Kidney tubule cell (primary cell): Measurements from ENCODE around the gene MB21D2.
"Not testable (repeated sequence)": the region's sequence is repeated elsewhere in the genome, so short reads cannot be mapped to it uniquely, and the experiment has no call there.

ENCODE experiments used
- DNase-seq: peaks from one replicate; pipeline ENCODE4 v3.0.0-alpha.2; 2018; ENCODE audit warnings: low spot score

MB21D2 gene

GRCh38 chr3:192917404-192918274 lies at the start of gene MB21D2:
Gene MB21D2 (minus strand): TSS chr3:192917856. CDS start chr3:192917840, 16 bp downstream.
- DNase-seq = peak; percentile 88

- DNase-seq = not testable (repeated sequence)
These were observed 47.5 kb upstream of the MB21D2 start for GRCh38 chr3:192964959-192965719.

GRCh38 chr3:192959773-192960172 lies 42.1 kb upstream of the MB21D2 start:
- DNase-seq = no peak

GRCh38 chr3:192958219-192958872 lies 40.7 kb upstream of the MB21D2 start:
- no peak for DNase-seq

DNA sequence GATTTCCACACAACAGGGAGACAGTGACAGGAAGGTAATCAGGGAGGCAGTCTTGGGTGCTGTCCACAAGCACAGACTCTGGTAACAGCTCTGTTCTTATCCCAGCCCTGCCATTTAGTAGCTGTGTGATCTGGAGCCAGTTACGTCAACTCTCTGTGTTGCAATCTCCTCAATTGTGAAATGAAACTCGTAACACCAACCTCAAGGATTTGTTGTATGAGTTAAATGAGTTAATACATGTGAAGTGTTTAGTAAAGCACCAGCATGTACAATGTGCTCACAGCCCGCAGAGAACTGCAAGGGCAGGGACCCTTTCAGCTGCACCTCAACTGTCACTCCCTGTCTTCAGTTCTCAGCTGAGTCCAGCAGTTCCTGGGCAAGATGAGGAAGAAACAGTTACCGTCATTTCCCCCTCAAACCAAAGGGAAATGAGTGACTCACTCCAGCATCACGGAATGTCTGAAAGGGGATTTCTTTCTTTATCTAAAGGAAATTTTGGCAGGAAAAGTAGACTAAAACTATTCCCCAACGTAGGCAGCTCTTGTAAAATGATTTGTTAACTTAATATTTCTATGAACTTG lies 39.9 kb upstream of the MB21D2 start:
- peak; percentile 37 for DNase-seq

- DNase-seq = no peak
These were observed 36.3 kb upstream of the MB21D2 start for GRCh38 chr3:192953926-192954325.

DNA sequence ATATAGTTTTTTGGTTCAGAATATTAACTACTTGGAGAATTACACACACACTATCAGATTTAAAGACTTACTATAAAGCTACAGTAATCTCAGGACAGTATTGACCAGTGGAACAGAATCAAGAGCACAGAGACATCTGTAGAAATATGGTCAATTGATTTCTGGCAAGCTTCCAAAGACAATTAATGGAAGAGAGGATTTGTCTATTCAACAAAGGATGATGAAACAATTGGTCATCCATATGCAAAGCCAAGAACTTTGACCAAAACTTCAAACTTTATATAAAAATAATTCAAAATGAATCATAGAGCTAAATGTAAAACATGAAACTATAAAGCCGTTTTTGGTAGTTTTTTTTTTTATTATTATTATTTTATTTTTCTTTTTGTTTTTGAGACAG lies 29.8 kb upstream of the MB21D2 start:
- DNase-seq = no peak

DNA sequence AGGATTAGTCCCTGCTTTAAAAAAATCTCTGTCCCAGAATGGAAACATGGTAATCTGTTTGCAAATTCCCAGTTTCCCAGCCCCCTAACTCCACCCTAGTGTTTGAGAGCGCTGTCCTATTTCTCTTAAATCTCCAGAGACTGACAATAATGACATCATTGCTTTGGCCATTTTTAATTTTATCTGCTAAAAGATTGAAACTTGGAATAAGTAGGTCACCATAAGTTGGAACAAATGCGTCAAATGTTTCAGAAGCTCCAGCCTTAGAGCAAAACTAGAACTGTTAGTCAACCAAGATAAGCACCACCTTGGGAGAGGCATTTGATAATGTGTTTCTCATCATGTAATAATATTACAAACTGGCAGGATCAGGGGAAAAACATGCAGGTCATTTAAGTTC lies 25.7 kb upstream of the MB21D2 start:
- no peak for DNase-seq

GRCh38 chr3:192942625-192943024 lies 25.0 kb upstream of the MB21D2 start:
- DNase-seq = no peak

DNA sequence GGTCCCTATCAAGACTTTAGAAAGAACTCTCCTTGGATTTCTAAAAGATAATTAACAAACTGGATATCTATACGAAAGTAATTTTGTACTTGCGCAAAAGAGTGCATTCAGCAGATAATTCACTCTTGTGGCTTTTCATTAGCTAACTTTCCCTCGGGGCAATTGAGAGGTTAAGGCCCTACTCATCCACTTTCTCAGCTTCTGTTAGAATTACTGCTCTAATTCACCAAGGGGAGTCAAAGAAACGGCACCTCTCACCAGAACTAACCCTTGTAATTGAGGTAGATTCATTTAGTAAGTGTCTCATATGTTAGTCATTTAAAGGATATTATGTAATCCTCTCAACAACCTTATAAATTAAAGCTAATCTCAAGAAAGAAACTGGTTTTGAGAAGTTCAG lies 22.5 kb upstream of the MB21D2 start:
- no peak for DNase-seq

- DNase-seq = no peak
These were observed 17.8 kb upstream of the MB21D2 start for GRCh38 chr3:192935441-192935840.

GRCh38 chr3:192933779-192934460 lies 16.3 kb upstream of the MB21D2 start:
- no peak for DNase-seq

GRCh38 chr3:192933259-192933658 lies 15.6 kb upstream of the MB21D2 start:
- no peak for DNase-seq

GRCh38 chr3:192931825-192932224 lies 14.2 kb upstream of the MB21D2 start:
- DNase-seq = no peak

- DNase-seq = no peak
These were observed 12.9 kb upstream of the MB21D2 start for GRCh38 chr3:192930577-192930976.

DNA sequence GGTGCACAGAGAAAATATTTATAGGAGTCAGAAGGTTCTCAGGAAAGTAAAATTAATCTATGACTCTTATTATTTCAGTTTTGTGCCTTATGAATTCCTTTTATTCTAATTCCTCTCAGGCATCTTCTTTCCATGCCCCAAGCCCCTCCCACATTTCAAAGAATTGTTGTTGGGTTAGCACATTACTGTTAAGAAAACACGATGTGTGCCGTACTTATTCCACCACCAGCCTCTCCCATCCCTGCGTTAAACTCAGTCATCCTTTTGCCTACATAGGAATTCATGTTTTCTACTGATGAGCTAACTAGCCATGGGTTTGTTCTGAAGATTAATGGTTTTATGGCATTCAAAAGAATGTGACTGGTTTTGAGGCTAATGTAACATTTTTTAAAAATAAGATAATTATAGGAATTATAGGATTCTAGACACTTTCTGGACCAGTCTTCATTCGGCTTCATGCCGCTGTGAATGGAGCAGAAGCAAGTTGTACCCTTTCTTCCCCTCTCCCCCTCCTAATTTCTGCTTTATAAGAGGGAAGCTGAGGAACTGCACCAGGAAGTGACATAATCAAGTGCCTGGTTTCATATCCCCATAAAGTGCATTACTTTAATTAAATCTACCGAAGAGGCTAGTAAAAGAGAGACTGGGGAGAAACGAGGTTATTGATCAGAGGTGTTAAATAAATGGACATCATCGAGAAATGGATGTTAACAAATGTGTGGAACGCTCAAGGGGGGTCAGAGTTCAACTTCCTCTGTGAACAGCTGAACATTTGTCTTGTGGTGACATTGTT lies 12.3 kb upstream of the MB21D2 start:
- no peak for DNase-seq

GRCh38 chr3:192929146-192929545 lies 11.5 kb upstream of the MB21D2 start:
- no peak for DNase-seq

DNA sequence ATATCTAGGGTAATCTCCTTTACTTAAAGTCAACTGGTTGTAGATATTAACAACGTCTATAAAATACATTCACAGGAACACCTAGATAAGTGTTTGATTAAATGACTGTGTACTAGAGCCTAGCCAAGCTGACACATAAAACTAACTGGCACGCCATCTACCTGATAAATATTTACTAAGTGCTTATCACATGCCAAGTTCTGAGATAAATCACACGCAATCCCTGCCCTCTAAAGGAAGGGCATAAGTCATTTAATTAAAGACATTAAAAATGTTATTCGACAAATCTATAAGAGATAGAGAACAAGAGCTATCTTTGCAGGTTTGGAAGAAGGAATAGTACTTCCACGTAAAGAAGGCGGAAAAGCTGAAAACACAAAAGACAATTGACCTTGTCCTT lies 11.1 kb upstream of the MB21D2 start:
- no peak for DNase-seq

DNA sequence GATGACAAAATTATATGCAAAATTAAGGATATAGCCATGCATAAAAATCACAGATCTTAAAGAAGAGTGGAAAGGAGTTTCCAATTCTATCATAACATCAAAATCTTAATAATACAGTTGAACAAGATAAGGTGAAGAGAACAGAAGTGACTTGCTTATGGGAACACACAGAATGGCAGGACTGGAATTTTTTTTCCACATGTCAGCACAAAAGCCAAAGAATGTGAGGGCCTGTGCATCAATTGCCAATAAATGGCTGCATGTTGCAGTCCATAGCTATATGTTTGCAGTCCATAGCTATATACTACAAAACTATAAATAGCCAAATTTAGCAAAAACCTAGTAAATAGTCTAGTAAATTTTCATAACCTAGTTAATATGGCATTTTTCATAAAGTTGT lies 10.4 kb upstream of the MB21D2 start:
- DNase-seq = no peak

DNA sequence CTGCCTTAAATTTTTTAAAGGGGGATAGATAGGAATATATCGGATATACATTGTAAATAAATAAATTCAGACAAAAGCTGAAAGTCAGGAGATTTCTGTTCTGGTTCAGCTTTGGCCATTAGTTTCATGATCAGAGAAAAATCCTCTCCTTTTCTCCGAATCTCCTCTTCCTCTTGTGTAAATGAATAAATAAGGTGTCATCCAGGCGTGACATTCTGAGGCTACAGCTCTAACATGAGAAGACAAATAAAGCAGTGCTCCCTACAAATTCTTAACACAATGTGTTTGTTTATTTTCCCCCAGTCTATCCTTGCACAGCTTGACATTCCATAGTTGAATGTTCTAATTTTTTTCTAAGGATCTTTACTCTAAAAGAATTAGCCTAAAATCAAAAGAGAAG lies 9.4 kb upstream of the MB21D2 start:
- no peak for DNase-seq

- peak; percentile 42 for DNase-seq
These were observed 6.1 kb upstream of the MB21D2 start for GRCh38 chr3:192923731-192924130.
